Measurements from ENCODE around the gene AGTRAP. TPM values are rescaled to one million over a fixed set of nuclear protein-coding genes. Genes with fewer than 3 reads are reported as not detected.

AGTRAP gene
- total and polyA plus RNA-seq, 2 donors (not counting 3 experiments of a cell fraction or from before 2014, with no cell fraction given), result 41.6 to 101 TPM

- H3K9me1 ChIP-seq (replicated peaks; ENCODE audit: control insufficient read depth, extremely low read depth, insufficient read depth, low read length), result no peaks in the 10 kb centered on the region
- no peak overlapping the region for H3K4me2 ChIP-seq (ENCODE audit: insufficient read depth, low read length)
- intact Hi-C loops (cut with micrococcal nuclease) (no loop called here), dilution Hi-C loops (cut with MboI; ENCODE audit: extremely low pct_ligation_motif_present, low sequenced_read_pairs) (no loop called here)
- H3K4me3 ChIP-seq (replicated peaks in 1 of 3; ENCODE audit: insufficient read depth in 1 of 3, low read depth in 1 of 3, low read length in 3 of 3), result no peak overlapping the region
- H4K20me1 ChIP-seq (replicated peaks; ENCODE audit: control insufficient read depth, extremely low read depth, insufficient read depth, low read length), result no peaks in the 10 kb centered on the region
- no peak for TF ChIP-seq GATA2 (IDR thresholded peaks at IDR 0.05; ENCODE audit: insufficient read depth, insufficient read length, low read depth, low read length)
- TF ChIP-seq FOS (IDR thresholded peaks at IDR 0.05; ENCODE audit: borderline replicate concordance, insufficient read depth, low read length), result no peak
- TF ChIP-seq EZH2 (IDR thresholded peaks at IDR 0.05; ENCODE audit: borderline replicate concordance, low read depth, low read length, severe bottlenecking), result no peak
- no peak for TF ChIP-seq MAX (IDR thresholded peaks at IDR 0.05; ENCODE audit: insufficient read depth, insufficient read length)
- TF ChIP-seq POLR2AphosphoS5 (IDR thresholded peaks at IDR 0.05; ENCODE audit: insufficient read depth, low read depth, low read length), result no peak
- no peak for TF ChIP-seq JUN (IDR thresholded peaks at IDR 0.05; ENCODE audit: borderline replicate concordance, insufficient read depth, insufficient read length, low read depth)
- TF ChIP-seq CTCF (IDR thresholded peaks at IDR 0.05; ENCODE audit: extremely low read depth in 1 of 2, insufficient read depth in 1 of 2, low read depth in 1 of 2, low read length in 2 of 2), result no peak
- TF ChIP-seq POLR2A (IDR thresholded peaks at IDR 0.05; ENCODE audit: low read depth, low read length), result no peak
- no peak for TF ChIP-seq MYC (IDR thresholded peaks at IDR 0.05; ENCODE audit: low read depth, low read length)
- no peak for FAIRE-seq
- no TSS peak for BruUV-seq (replicated peaks)
- H3K27me3 ChIP-seq (ENCODE audit: control insufficient read depth in 2 of 2, insufficient read depth in 2 of 2, low read length in 2 of 2), result no peaks in the 10 kb centered on the region
- no peak overlapping the region for H3K9ac ChIP-seq (replicated peaks; ENCODE audit: extremely low read depth, insufficient read depth, low read length)
- CTCF ChIA-PET, result interaction anchor here (1.7 kb wide), 1 partner anchor 9 kb away, joined by 5 read pairs; no protein-coding TSS in a partner anchor
- peaks cover 6 to 37% of the 10 kb centered on the region in 2 experiments for H3K36me3 ChIP-seq (ENCODE audit: control insufficient read depth in 2 of 2, extremely low read depth in 1 of 2, insufficient read depth in 2 of 2, low read length in 2 of 2)
- H3K79me2 ChIP-seq (ENCODE audit: control insufficient read depth, insufficient read depth, low read length), result no peaks in the 10 kb centered on the region
- no peak for DNase-seq (ENCODE audit: low read depth, low spot score)
- H3K9me3 ChIP-seq (replicated peaks; ENCODE audit: control insufficient read depth, insufficient read depth, low read length), result no peaks in the 10 kb centered on the region
- H3K4me1 ChIP-seq (ENCODE audit: control insufficient read depth, extremely low read depth, insufficient read depth, low read length), result peaks cover 36% of the 10 kb centered on the region
- H3K27ac ChIP-seq (ENCODE audit: insufficient read depth, low read depth, low read length), result no peak overlapping the region
- POLR2A ChIA-PET, result interaction anchor here (0.9 kb wide), 1 partner anchor 115 kb away, joined by 3 read pairs; no protein-coding TSS in a partner anchor
- H2AFZ ChIP-seq (ENCODE audit: low read depth, low read length), result no peak overlapping the region
Observed at GRCh38 chr1:11794446-11795237, 58.7 kb downstream of the AGTRAP start.
